Stomach (tissue), 4 donors: ENCODE results near the gene UBL3.

Experiments
- EP300 ChIP-seq: sonication (generic); formaldehyde crosslinking; IDR thresholded peaks from one replicate; pipeline ENCODE4 v1.6.1; 2017; ENCODE audit warnings: antibody characterized with exemption
- POLR2A ChIP-seq, 4 donors: fragments of 450-650 bp; IDR thresholded peaks; one replicate each; pipeline ENCODE4 v1.6.1; 2016; ENCODE audit warnings: antibody characterized with exemption in 4 of 4, control low read depth in 2 of 4, mild to moderate bottlenecking in 1 of 4, moderate library complexity in 1 of 4
- POLR2AphosphoS5 ChIP-seq, 3 donors: sonication (generic); formaldehyde crosslinking; IDR thresholded peaks; one replicate each; pipeline ENCODE4 v1.6.1; 2016; ENCODE audit warnings: antibody characterized with exemption in 3 of 3
- TF ChIP-seq, protein P1 (sequence below), 7 experiments: fragments of 450-650 bp in 4 of 7; fragments of 200-600 bp in 3 of 7; sonication (generic) in 3 of 7; IDR thresholded peaks; one replicate each; pipeline ENCODE4 v1.5.1; 2016 to 2019; ENCODE audit warnings: antibody characterized with exemption in 7 of 7, control low read depth in 2 of 7, mild to moderate bottlenecking in 1 of 7

DNA sequence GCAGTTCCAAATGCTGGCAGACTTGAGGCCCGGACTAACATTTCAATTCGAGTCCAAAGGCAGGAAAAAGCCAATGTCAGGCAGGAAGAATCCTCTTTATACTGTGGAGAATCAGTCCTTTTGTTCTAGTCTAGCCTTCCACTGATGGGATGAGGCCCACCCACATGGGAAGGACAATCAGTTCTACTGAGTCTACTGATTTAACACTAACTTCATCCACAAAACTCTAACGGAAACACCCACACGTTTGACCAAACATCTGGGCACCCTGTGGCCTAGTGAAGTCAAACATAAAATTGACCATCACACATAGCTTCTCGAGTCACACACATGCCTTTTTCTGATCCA lies 100.3 kb downstream of the UBL3 start:
- TF ChIP-seq, protein P1, sequence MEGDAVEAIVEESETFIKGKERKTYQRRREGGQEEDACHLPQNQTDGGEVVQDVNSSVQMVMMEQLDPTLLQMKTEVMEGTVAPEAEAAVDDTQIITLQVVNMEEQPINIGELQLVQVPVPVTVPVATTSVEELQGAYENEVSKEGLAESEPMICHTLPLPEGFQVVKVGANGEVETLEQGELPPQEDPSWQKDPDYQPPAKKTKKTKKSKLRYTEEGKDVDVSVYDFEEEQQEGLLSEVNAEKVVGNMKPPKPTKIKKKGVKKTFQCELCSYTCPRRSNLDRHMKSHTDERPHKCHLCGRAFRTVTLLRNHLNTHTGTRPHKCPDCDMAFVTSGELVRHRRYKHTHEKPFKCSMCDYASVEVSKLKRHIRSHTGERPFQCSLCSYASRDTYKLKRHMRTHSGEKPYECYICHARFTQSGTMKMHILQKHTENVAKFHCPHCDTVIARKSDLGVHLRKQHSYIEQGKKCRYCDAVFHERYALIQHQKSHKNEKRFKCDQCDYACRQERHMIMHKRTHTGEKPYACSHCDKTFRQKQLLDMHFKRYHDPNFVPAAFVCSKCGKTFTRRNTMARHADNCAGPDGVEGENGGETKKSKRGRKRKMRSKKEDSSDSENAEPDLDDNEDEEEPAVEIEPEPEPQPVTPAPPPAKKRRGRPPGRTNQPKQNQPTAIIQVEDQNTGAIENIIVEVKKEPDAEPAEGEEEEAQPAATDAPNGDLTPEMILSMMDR (IDR thresholded peaks at IDR 0.05) = no peak
- TF ChIP-seq POLR2AphosphoS5 (IDR thresholded peaks at IDR 0.05) (no peak), EP300 (no peak), POLR2A (IDR thresholded peaks at IDR 0.05) (no peak)
